ELR (cell line): ENCODE results near the gene NUDT22.
"Not testable (repeated sequence)": the region's sequence is repeated elsewhere in the genome, so short reads cannot be mapped to it uniquely, and the experiment has no call there.

Experiments
- DNase-seq: peaks from one replicate; pipeline ENCODE4 v3.0.0-alpha.2; 2015; ENCODE audit warnings: low read depth

The NUDT22 gene

GRCh38 chr11:64243236-64243854 is 17.3 kb downstream of the NUDT22 start:
- DNase-seq, result no peak

GRCh38 chr11:64244107-64244506 is 18.0 kb downstream of the NUDT22 start:
- no peak for DNase-seq

- no peak for DNase-seq
These were observed 18.9 kb downstream of the NUDT22 start for GRCh38 chr11:64244966-64245365.

DNA sequence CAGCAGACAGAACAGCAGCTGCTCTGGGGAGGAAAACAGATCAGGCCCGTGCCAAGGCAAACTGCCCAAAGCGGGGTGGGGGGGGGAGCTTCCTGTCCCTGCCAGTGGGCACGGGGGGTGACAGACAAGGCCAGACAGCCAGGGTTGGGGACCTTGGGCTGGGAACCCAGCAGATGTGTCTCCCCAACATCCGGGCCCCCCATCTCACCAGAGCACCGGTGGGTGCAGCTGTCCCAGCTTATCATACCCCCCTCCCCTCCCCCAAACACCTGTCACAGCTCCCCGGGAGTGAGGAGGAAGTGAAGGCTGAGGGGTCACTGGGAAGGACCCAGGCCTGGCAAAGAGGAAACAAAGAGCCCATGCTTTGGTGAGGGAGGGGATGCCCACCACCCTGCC is 19.3 kb downstream of the NUDT22 start:
- DNase-seq, result peak; percentile 29

DNA sequence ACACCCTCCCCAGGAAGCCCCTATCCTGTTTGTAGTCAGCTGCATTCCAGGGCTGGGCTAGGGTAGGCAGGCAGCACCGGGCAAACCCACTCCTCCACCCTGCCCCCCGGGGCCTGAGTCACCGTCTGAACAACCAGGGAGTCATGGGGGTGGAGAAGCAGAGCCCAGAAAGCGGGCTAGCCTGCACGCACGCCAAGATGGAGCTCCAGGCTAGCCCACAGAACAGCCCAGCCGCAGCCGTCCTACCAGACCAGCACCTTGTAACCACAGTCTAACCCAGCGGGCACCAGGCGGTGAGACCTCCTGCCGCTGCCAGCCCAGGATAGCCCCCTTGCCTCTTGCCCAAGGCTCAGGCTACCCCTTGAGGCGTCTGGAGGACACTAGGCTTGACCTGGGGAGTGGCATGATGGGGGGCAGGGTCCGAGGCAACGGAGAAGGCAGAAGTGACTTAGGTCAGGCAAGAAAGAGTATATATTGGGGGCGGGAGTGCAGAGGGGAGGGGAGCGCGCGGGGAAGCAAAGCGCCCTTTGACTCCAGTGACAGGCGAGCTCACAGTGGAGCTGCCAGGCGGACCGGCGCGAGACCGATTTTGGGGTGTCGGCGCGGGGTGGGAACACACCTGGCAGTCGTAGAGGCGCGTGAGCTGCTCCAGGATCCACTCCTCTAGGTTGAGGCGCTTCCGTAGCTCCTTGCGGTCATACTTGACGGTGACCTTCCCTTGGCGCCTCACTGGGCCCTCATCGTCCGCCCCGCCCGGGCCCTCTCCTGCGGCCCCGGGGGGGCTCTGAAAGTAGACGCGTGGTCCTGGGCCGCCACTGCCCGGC is 19.9 kb downstream of the NUDT22 start:
- DNase-seq, result peak; percentile 97

GRCh38 chr11:64246621-64246870 is 20.5 kb downstream of the NUDT22 start:
- not testable (repeated sequence) for DNase-seq

GRCh38 chr11:64246871-64247728 is 21.0 kb downstream of the NUDT22 start, which contains the start of gene PPP1R14B:
TSS of gene PPP1R14B (minus strand) at chr11:64246943. CDS start at chr11:64246673, 270 bp downstream.
- DNase-seq, result peak; percentile 88

DNA sequence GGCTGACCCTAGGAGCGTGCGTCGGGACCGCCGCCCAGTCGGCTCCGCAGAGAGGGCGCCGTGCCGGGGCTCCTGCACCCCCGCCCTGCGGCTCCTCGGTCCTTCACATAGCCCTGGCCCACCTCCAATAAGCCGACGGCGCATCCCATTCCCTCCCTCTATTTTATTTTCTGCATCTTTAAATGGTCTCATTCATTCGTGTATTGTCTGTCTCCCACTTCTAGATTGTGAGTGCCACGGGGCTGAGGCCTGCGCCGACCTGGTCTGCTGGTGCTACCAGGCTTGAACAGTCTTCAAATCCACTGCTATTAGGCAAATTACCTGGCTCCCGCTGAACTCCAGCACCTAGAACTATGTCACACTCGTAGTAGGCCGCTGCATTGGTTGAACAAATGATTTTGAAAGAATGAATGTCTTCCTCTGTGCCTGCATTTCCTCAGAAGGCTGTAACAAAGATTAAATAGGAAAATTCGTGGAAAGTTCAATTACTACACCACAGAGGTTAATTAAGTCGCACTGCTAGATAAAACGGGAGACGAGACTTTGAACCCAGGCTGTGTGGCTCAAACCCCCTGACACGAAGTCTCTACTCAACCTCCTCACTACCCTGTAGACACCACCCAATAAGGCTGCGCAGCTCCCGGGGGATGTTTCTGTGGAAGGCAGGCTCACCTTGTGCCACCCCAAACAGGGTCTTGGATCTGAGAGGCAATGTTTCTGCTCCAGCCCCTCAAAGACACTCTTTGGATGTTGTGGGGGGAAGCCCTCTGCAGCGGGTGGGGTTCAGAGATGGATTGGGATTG is 21.9 kb downstream of the NUDT22 start:
- no peak for DNase-seq

GRCh38 chr11:64248578-64248977 is 22.5 kb downstream of the NUDT22 start:
- no peak for DNase-seq

DNA sequence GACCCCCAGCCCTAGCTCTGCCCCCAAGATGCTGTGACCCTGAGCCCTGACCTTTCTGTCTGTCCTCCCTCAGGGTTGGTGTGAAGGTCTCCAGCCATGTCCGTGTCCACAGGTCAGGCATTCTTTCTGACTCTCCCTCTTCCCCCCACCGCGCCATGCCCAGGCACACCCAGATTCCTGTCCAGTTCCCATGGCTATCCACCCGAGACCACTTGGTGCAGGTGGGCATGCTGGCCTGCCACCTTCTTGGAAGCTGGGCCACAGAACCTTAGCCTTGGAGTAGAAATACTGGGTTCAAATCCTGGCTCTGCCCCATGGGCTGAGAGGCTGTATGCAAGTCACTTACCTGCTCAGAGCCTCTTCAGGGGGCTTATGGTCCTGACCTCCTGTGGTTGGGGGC is 23.0 kb downstream of the NUDT22 start:
- DNase-seq, result no peak

GRCh38 chr11:64249563-64250414 is 23.7 kb downstream of the NUDT22 start:
- no peak for DNase-seq

DNA sequence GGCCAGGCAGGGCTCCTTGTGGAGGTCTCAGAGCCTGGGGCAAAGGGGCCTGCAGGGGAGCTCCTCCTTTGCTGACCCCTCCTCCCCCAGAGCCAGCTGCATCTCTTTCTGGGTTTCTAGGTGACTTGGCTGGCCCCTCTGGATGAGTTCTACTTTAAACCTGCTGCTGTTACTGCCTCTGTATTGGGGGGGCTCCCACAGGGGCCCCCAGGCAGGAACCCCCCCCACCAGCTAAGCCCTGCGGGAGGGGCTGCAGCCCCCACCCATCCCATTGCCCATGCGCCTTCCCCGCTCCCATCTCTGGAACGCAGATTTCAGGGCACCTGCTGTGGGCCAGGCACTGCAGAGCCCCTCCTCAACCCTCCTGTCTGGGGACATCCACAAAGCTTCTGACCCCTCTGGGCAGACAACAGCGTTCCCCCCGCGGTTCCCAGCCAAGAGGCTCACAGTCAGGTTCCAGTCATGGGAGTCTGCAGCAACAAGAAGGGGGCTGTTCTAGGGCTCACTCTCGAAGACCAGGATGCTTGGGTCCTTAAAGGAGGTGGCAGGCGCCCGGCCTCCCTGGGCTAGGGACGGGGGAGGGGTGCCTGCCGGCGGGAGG is 24.4 kb downstream of the NUDT22 start:
- DNase-seq, result no peak

DNA sequence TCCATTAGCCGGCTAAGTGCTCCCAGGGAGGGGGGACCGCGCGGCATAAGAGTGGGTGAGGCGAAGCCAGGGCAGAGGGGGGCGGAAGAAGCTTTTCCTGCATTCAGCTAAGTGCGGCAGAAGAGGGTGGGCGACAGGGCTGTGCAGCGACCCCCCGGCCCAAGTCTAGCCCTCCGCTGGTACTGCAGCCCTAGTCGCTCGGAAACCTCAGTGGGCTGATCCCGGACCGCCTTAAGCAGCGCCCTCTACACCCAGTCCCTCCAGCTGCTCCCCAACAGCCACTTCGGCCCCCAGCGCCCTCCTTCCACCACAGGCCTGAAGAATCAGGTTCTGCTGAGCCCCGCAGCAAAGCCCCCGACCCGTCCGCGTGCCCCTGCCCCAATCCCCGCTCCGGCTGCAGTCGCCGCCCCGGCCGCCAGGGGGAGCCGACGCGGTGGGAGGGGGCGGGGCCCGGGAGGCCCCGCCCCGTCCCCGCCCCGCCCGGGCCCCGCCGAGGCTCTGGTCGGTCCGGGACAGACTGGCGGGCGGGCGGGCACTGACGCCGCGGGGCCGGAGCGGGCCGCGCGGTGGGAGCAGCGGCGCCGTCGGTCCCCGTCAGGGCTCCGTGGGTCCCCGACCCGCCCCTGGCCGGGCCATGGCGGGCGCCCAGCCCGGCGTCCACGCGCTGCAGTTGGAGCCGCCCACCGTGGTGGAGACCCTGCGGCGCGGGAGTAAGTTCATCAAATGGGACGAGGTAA is 25.1 kb downstream of the NUDT22 start, which contains the start of gene PLCB3:
TSS of gene PLCB3 (plus strand) at position 515 of the 737 bp plus-strand sequence. CDS start at position 635, 120 bp downstream.
- DNase-seq, result peak; percentile 58

DNA sequence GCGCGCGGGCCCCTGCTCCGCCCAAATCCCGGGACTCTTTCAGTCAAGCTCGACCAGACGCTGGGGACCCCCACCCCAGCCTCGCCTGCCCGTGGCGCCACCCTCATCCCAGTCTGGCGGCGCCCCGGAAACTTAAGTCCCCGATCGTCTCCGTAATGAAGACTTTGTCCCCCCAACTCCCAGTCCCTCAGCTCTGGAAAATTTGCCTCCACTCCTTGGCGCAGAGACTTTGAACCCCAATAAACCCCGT is 25.6 kb downstream of the NUDT22 start:
- no peak for DNase-seq

DNA sequence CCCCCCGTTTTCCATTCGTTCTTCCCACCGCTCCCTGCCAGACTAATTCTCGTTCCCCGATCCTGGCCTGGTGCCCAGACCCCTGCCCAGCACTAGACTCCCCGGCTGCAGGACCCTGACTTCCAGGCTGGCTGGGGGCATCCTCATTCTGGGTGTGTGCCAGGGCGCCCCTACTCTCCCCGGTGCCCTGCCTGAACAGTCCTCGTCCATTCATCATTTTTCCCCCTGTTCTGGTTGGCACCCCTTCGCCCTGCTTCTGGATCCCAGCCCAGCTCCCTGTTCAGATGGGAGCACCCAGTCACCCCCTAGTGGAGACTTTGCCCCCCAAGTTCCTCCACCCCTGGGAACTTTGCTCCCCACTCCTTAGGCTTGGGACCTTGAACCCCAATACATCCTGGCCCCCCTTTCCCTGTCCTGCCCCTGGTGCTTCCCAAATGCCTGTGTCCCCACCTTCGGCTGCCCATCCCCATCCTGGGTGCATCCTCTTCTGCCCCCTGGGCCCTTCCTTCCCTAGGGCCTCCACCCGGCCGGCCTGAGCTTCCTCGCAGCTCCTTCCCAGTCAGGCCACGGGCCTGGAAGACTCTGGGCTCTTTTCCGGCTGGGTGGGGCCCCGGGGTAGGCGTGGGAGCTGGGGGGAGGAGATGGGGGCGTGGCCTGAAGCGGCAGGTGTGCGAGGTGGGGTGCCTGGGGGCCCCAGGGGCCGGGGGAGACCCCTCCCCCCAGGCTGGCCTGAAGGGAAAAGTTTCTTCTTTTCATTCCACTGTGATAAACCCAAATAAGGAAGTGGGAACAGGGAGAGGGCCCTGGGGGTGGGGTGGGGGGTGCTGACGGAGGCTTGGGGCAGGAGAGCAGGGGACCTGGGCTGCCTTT is 26.2 kb downstream of the NUDT22 start:
- peak; percentile 78 for DNase-seq

- no peak for DNase-seq
These were observed 27.0 kb downstream of the NUDT22 start for GRCh38 chr11:64253043-64253442.

DNA sequence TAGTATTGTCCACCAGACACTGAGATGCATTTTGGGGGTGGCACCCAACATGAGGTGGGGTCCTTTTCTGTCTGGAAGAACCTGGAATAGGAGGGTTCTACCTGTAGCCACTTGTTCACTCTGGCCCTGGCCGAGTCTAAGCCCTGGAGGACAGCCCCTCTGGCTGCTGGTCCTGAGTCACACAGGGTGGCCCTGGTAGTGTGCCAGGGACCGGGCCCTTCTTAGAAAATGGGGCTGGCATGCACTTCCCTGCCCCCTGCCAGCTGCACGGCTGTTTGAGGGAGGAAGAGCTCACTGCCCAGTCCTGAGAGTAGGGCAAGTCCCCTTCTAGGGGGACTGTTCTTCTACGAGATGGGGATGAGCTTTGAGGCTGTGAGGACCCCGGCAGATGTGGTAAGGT is 27.4 kb downstream of the NUDT22 start:
- DNase-seq, result no peak

DNA sequence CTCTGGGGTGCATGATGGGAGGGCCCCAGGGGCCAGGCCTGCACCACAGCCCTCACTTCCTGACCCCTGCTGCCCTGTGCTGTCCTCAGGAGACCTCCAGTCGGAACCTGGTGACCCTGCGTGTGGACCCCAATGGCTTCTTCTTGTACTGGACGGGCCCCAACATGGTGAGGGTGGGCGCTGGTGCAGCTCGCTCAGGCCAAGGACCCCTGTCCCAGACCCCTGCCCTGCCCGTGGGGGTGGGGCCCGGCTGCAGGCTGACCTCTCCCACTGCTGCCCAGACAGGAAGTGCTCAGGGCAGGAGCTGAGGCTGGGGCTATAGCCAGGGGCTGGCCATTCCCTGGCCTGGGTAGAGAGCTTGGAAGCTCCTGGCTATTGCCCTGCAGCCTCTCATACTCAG is 28.3 kb downstream of the NUDT22 start:
- DNase-seq, result no peak
